ENCODE measurements around the gene OXER1. TPM values are rescaled to one million over a fixed set of nuclear protein-coding genes. Genes with fewer than 3 reads are reported as not detected.

OXER1 gene
- polyA plus RNA-seq, 1 donor (not counting 4 experiments of a cell fraction or from before 2014, with no cell fraction given) = not detected

- no peaks in the 10 kb centered on the region for H3K9me3 ChIP-seq (ENCODE audit: control insufficient read depth, low read depth, low read length)
- peaks cover 0 to 2% of the 10 kb centered on the region in 2 experiments for H3K36me3 ChIP-seq (ENCODE audit: control insufficient read depth in 2 of 2, extremely low read depth in 1 of 2, insufficient read depth in 2 of 2, low read length in 2 of 2)
- no peaks in the 10 kb centered on the region for H3K27me3 ChIP-seq (ENCODE audit: control insufficient read depth, extremely low read depth, insufficient read depth, low read length)
- H3K27ac ChIP-seq (ENCODE audit: control insufficient read depth, insufficient read depth, low read length) = no peak overlapping the region
- DNase-seq (ENCODE audit: low read depth, low spot score) (no peak), FAIRE-seq (no peak)
- no peak overlapping the region for H3K9ac ChIP-seq (ENCODE audit: control insufficient read depth, extremely low read depth, insufficient read depth, low read length)
- H4K20me1 ChIP-seq (ENCODE audit: control insufficient read depth, extremely low read depth, insufficient read depth, low read length) = no peaks in the 10 kb centered on the region
- H3K4me3 ChIP-seq (ENCODE audit: control insufficient read depth in 2 of 3, extremely low read depth in 1 of 3, insufficient read depth in 2 of 3, low read depth in 1 of 3, low read length in 3 of 3) = no peak overlapping the region
- H3K9me1 ChIP-seq (ENCODE audit: control insufficient read depth, extremely low read depth, insufficient read depth, low read length) = no peaks in the 10 kb centered on the region
- no peak for TF ChIP-seq EZH2 (IDR thresholded peaks at IDR 0.05; ENCODE audit: low read length)
- TF ChIP-seq, protein P1, sequence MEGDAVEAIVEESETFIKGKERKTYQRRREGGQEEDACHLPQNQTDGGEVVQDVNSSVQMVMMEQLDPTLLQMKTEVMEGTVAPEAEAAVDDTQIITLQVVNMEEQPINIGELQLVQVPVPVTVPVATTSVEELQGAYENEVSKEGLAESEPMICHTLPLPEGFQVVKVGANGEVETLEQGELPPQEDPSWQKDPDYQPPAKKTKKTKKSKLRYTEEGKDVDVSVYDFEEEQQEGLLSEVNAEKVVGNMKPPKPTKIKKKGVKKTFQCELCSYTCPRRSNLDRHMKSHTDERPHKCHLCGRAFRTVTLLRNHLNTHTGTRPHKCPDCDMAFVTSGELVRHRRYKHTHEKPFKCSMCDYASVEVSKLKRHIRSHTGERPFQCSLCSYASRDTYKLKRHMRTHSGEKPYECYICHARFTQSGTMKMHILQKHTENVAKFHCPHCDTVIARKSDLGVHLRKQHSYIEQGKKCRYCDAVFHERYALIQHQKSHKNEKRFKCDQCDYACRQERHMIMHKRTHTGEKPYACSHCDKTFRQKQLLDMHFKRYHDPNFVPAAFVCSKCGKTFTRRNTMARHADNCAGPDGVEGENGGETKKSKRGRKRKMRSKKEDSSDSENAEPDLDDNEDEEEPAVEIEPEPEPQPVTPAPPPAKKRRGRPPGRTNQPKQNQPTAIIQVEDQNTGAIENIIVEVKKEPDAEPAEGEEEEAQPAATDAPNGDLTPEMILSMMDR (optimal IDR thresholded peaks at IDR 0.05 in 1 of 3, IDR thresholded peaks at IDR 0.05 in 1 of 3, conservative IDR thresholded peaks at IDR 0.05 in 1 of 3; ENCODE audit: extremely low read depth in 1 of 3, insufficient read depth in 2 of 3, low read length in 3 of 3) = no peak
- dilution Hi-C loops (cut with MboI; ENCODE audit: extremely low pct_ligation_motif_present, low sequenced_read_pairs) = no loop called here
- H3K79me2 ChIP-seq (ENCODE audit: control insufficient read depth, insufficient read depth, low read length) = no peaks in the 10 kb centered on the region
- no peaks in the 10 kb centered on the region for H3K4me1 ChIP-seq (ENCODE audit: control insufficient read depth, extremely low read depth, insufficient read depth, low read length)
- no peak overlapping the region for H2AFZ ChIP-seq (ENCODE audit: control insufficient read depth, low read length)
- no peak overlapping the region for H3K4me2 ChIP-seq (ENCODE audit: control insufficient read depth, extremely low read depth, insufficient read depth, low read depth, low read length)
Observed at GRCh38 chr2:42754776-42755140, 9.2 kb downstream of the OXER1 start.

GRCh38 chr2:42754021-42754775 is 9.7 kb downstream of the OXER1 start:
- H3K4me3 ChIP-seq (ENCODE audit: control insufficient read depth in 2 of 3, extremely low read depth in 1 of 3, insufficient read depth in 2 of 3, low read depth in 1 of 3, low read length in 3 of 3) = no peak overlapping the region
- dilution Hi-C loops (cut with MboI; ENCODE audit: extremely low pct_ligation_motif_present, low sequenced_read_pairs) = no loop called here
- no peak for DNase-seq (ENCODE audit: low read depth, low spot score)
- no peak overlapping the region for H3K27ac ChIP-seq (ENCODE audit: control insufficient read depth, insufficient read depth, low read length)
- no peaks in the 10 kb centered on the region for H3K79me2 ChIP-seq (ENCODE audit: control insufficient read depth, insufficient read depth, low read length)
- H3K9me1 ChIP-seq (ENCODE audit: control insufficient read depth, extremely low read depth, insufficient read depth, low read length) = no peaks in the 10 kb centered on the region
- H3K4me2 ChIP-seq (ENCODE audit: control insufficient read depth, extremely low read depth, insufficient read depth, low read depth, low read length) = no peak overlapping the region
- TF ChIP-seq EZH2 (IDR thresholded peaks at IDR 0.05; ENCODE audit: low read length) = no peak
- TF ChIP-seq, protein P1 (optimal IDR thresholded peaks at IDR 0.05 in 1 of 3, IDR thresholded peaks at IDR 0.05 in 1 of 3, conservative IDR thresholded peaks at IDR 0.05 in 1 of 3; ENCODE audit: extremely low read depth in 1 of 3, insufficient read depth in 2 of 3, low read length in 3 of 3) = no peak
- H3K4me1 ChIP-seq (ENCODE audit: control insufficient read depth, extremely low read depth, insufficient read depth, low read length) = no peaks in the 10 kb centered on the region
- no peaks in the 10 kb centered on the region for H4K20me1 ChIP-seq (ENCODE audit: control insufficient read depth, extremely low read depth, insufficient read depth, low read length)
- H3K27me3 ChIP-seq (ENCODE audit: control insufficient read depth, extremely low read depth, insufficient read depth, low read length) = no peaks in the 10 kb centered on the region
- no peak overlapping the region for H3K9ac ChIP-seq (ENCODE audit: control insufficient read depth, extremely low read depth, insufficient read depth, low read length)
- no peaks in the 10 kb centered on the region for H3K9me3 ChIP-seq (ENCODE audit: control insufficient read depth, low read depth, low read length)
- H3K36me3 ChIP-seq (ENCODE audit: control insufficient read depth in 2 of 2, extremely low read depth in 1 of 2, insufficient read depth in 2 of 2, low read length in 2 of 2) = peaks cover 0 to 2% of the 10 kb centered on the region in 2 experiments
- FAIRE-seq = no peak
- no peak overlapping the region for H2AFZ ChIP-seq (ENCODE audit: control insufficient read depth, low read length)
